ENCODE measurements around the gene RASGRP2.
A peak's percentile ranks its signal among the peaks of the same experiment; 100 is the strongest.

The RASGRP2 gene

DNA sequence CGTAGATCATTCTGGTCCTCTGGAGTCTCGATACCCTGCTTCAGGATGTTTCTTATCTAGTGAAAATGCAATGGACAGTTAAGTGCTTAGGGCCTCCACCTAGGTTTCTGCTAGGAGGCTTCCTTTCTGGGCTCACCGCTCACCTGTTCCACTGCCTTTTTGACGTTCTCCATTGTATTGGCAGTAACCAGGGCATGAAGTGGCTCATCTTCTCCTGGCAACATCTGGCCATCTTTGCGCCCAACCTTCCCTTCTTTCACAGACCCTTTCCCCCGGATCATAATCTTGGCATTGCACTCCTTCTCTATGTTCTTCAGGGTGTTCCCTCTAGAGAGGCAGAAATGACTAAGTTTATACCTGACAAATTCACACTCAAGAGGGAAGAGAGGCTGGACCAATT is 25.3 kb upstream of the RASGRP2 start:
- Histone ChIP-seq H3K27me3 (ENCODE audit: insufficient read depth, low read length) (no peaks in the 10 kb centered on the region), H3K4me1 (ENCODE audit: control insufficient read depth, insufficient read depth, low read length, unreplicated experiment) (peaks cover 15% of the 10 kb centered on the region), H3K27ac (ENCODE audit: low read depth, low read length) (no peak overlapping the region), H3K36me3 (ENCODE audit: insufficient read depth, low read length) (peaks cover 81% of the 10 kb centered on the region), H3K4me3 (ENCODE audit: low read depth, low read length) (no peak overlapping the region), H3K79me2 (ENCODE audit: control insufficient read depth, insufficient read depth, low read length, unreplicated experiment) (peaks cover 43% of the 10 kb centered on the region), H2AFZ (ENCODE audit: low read length, unreplicated experiment) (no peak overlapping the region)

- Histone ChIP-seq H2AFZ (ENCODE audit: low read length, unreplicated experiment) (no peak overlapping the region), H3K4me1 (ENCODE audit: control insufficient read depth, insufficient read depth, low read length, unreplicated experiment) (peaks cover 25% of the 10 kb centered on the region), H3K27ac (ENCODE audit: low read depth, low read length) (no peak overlapping the region), H3K36me3 (ENCODE audit: insufficient read depth, low read length) (peaks cover 72% of the 10 kb centered on the region), H3K4me3 (ENCODE audit: low read depth, low read length) (no peak overlapping the region), H3K27me3 (ENCODE audit: insufficient read depth, low read length) (no peaks in the 10 kb centered on the region), H3K79me2 (ENCODE audit: control insufficient read depth, insufficient read depth, low read length, unreplicated experiment) (peaks cover 33% of the 10 kb centered on the region)
Measured at GRCh38 chr11:64768300-64768694, 24.4 kb upstream of the RASGRP2 start.

- no peaks in the 10 kb centered on the region for H3K27me3 ChIP-seq (ENCODE audit: insufficient read depth, low read length)
- peaks cover 26% of the 10 kb centered on the region for H3K4me1 ChIP-seq (ENCODE audit: control insufficient read depth, insufficient read depth, low read length, unreplicated experiment)
- H2AFZ ChIP-seq (ENCODE audit: low read length, unreplicated experiment) = no peak overlapping the region
- no peak overlapping the region for H3K4me3 ChIP-seq (ENCODE audit: low read depth, low read length)
- H3K79me2 ChIP-seq (ENCODE audit: control insufficient read depth, insufficient read depth, low read length, unreplicated experiment) = peaks cover 27% of the 10 kb centered on the region
- peaks cover 65% of the 10 kb centered on the region for H3K36me3 ChIP-seq (ENCODE audit: insufficient read depth, low read length)
- no peak overlapping the region for H3K27ac ChIP-seq (ENCODE audit: low read depth, low read length)
Measured at GRCh38 chr11:64767344-64768299, 23.7 kb upstream of the RASGRP2 start.

DNA sequence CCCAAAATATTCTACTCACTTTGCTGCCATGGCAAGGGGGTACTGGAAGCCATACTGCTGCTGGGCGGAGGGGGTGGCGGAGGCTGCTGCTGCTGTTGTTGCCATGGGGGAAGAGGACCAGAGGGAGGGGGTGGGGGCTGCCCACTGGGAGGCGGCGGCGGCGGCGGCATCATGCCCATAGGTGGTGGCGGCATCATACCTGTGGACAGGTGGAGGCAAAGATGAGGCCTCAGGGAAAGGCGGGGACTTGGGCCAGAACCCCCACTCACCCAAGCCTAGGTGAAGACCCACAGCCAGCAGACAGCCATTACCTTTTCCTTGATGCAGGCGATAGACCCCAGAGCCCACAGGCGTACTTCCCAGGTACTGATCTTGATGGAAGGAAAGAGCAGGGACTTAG is 22.9 kb upstream of the RASGRP2 start:
- H3K27ac ChIP-seq (ENCODE audit: low read depth, low read length) = no peak overlapping the region
- H3K79me2 ChIP-seq (ENCODE audit: control insufficient read depth, insufficient read depth, low read length, unreplicated experiment) = peaks cover 19% of the 10 kb centered on the region
- H3K36me3 ChIP-seq (ENCODE audit: insufficient read depth, low read length) = peaks cover 58% of the 10 kb centered on the region
- H3K27me3 ChIP-seq (ENCODE audit: insufficient read depth, low read length) = no peaks in the 10 kb centered on the region
- H2AFZ ChIP-seq (ENCODE audit: low read length, unreplicated experiment) = no peak overlapping the region
- H3K4me1 ChIP-seq (ENCODE audit: control insufficient read depth, insufficient read depth, low read length, unreplicated experiment) = peaks cover 23% of the 10 kb centered on the region
- H3K4me3 ChIP-seq (ENCODE audit: low read depth, low read length) = no peak overlapping the region

- H3K4me3 ChIP-seq (ENCODE audit: low read depth, low read length) = no peak overlapping the region
- H3K4me1 ChIP-seq (ENCODE audit: control insufficient read depth, insufficient read depth, low read length, unreplicated experiment) = peaks cover 23% of the 10 kb centered on the region
- peaks cover 15% of the 10 kb centered on the region for H3K79me2 ChIP-seq (ENCODE audit: control insufficient read depth, insufficient read depth, low read length, unreplicated experiment)
- H3K27ac ChIP-seq (ENCODE audit: low read depth, low read length) = no peak overlapping the region
- no peak overlapping the region for H2AFZ ChIP-seq (ENCODE audit: low read length, unreplicated experiment)
- no peaks in the 10 kb centered on the region for H3K27me3 ChIP-seq (ENCODE audit: insufficient read depth, low read length)
- peaks cover 51% of the 10 kb centered on the region for H3K36me3 ChIP-seq (ENCODE audit: insufficient read depth, low read length)
Measured at GRCh38 chr11:64765851-64766665, 22.1 kb upstream of the RASGRP2 start.

DNA sequence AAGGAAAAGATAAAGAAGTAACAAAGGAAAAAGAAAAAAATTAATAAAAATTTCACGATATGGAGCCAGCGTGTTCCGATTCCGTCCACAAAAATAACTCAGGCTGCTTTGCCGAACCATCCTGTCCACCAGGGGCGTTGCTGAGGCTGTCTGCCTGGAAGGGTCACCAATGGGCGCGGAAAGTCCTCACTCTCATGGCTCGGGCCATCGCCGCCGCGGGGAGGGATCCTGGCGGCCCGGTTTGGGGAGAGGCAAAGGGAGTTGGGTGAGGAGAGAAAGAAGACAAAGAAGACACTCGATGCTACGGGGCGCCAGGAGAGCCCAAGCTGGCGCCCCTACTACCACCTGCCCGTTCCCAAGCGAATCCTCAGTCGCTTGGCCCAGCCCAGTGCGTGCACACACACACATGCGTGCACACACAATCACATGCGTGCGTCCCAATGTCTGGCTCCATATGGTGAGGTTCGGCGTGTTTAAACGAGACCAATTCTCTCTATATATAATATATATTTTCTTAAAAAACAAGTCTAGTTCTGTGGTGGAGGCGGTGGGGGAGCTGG is 21.4 kb upstream of the RASGRP2 start:
- Histone ChIP-seq H3K4me1 (ENCODE audit: control insufficient read depth, insufficient read depth, low read length, unreplicated experiment) (peaks cover 23% of the 10 kb centered on the region), H2AFZ (ENCODE audit: low read length, unreplicated experiment) (no peak overlapping the region), H3K36me3 (ENCODE audit: insufficient read depth, low read length) (peaks cover 45% of the 10 kb centered on the region), H3K27me3 (ENCODE audit: insufficient read depth, low read length) (no peaks in the 10 kb centered on the region), H3K4me3 (ENCODE audit: low read depth, low read length) (no peak overlapping the region), H3K79me2 (ENCODE audit: control insufficient read depth, insufficient read depth, low read length, unreplicated experiment) (peaks cover 8% of the 10 kb centered on the region), H3K27ac (ENCODE audit: low read depth, low read length) (no peak overlapping the region)

DNA sequence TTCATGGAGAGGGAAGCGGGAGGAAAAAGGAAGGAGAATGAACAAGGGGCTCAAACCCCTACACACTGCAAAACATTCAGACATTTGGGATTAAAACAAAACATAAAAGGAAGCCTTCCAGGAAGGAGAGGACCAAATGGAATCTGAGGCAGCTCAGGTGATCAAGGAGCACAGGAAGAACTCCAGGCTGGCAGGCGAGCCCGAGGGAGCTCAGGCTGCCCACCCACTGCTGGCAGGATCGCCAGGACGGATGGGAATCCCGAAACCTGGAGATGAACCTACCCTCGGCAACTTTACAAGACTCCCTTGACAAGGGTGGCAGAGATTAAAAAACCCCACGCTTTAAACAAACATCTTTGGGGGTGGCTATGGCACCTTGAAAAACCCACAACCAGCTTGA is 20.8 kb upstream of the RASGRP2 start:
- Histone ChIP-seq H3K27ac (ENCODE audit: low read depth, low read length) (no peak overlapping the region), H3K27me3 (ENCODE audit: insufficient read depth, low read length) (no peaks in the 10 kb centered on the region), H2AFZ (ENCODE audit: low read length, unreplicated experiment) (no peak overlapping the region), H3K4me1 (ENCODE audit: control insufficient read depth, insufficient read depth, low read length, unreplicated experiment) (peaks cover 24% of the 10 kb centered on the region), H3K4me3 (ENCODE audit: low read depth, low read length) (no peak overlapping the region), H3K79me2 (ENCODE audit: control insufficient read depth, insufficient read depth, low read length, unreplicated experiment) (peaks cover 8% of the 10 kb centered on the region), H3K36me3 (ENCODE audit: insufficient read depth, low read length) (peaks cover 39% of the 10 kb centered on the region)

GRCh38 chr11:64764040-64764611 is 20.2 kb upstream of the RASGRP2 start:
- no peak overlapping the region for H2AFZ ChIP-seq (ENCODE audit: low read length, unreplicated experiment)
- peaks cover 8% of the 10 kb centered on the region for H3K79me2 ChIP-seq (ENCODE audit: control insufficient read depth, insufficient read depth, low read length, unreplicated experiment)
- H3K4me1 ChIP-seq (ENCODE audit: control insufficient read depth, insufficient read depth, low read length, unreplicated experiment) = peaks cover 26% of the 10 kb centered on the region
- no peak overlapping the region for H3K27ac ChIP-seq (ENCODE audit: low read depth, low read length)
- H3K4me3 ChIP-seq (ENCODE audit: low read depth, low read length) = no peak overlapping the region
- peaks cover 33% of the 10 kb centered on the region for H3K36me3 ChIP-seq (ENCODE audit: insufficient read depth, low read length)
- H3K27me3 ChIP-seq (ENCODE audit: insufficient read depth, low read length) = no peaks in the 10 kb centered on the region

GRCh38 chr11:64763526-64764039 is 19.6 kb upstream of the RASGRP2 start:
- H3K36me3 ChIP-seq (ENCODE audit: insufficient read depth, low read length) = peaks cover 27% of the 10 kb centered on the region
- H3K27ac ChIP-seq (ENCODE audit: low read depth, low read length) = peak overlapping the region; percentile 15

More at GRCh38 chr11:64763526-64764039, 19.6 kb upstream of the RASGRP2 start:
- H3K27me3 ChIP-seq (ENCODE audit: insufficient read depth, low read length) = no peaks in the 10 kb centered on the region
- H3K79me2 ChIP-seq (ENCODE audit: control insufficient read depth, insufficient read depth, low read length, unreplicated experiment) = peaks cover 8% of the 10 kb centered on the region
- H3K4me3 ChIP-seq (ENCODE audit: low read depth, low read length) = no peak overlapping the region
- no peak overlapping the region for H2AFZ ChIP-seq (ENCODE audit: low read length, unreplicated experiment)
- peaks cover 26% of the 10 kb centered on the region for H3K4me1 ChIP-seq (ENCODE audit: control insufficient read depth, insufficient read depth, low read length, unreplicated experiment)

All from ACC112 (cell line).